ENCODE data around the gene RRAGB.

Gene RRAGB

DNA sequence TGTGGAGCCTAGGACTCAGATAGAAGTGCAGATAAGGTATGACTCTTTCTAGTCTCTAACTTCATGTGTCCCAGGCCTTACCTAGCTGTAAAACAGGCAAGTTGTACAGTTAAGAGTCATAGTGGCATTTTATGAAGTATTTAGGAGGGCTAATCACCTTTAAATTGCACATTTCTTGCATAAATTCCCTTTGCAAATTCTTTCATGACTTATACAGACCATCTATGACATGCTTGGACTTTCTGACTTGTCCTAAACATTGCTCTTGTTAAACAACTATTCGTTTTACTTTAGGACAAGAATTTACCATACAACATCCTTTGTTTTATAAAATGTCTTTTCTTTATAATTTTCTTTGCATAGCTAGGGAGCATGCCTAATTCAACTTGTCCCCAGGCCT is 7.8 kb upstream of the RRAGB start:
- TF ChIP-seq HDGF (IDR thresholded peaks at IDR 0.05; ENCODE audit: borderline replicate concordance) (no peak), ZNF384 (IDR thresholded peaks at IDR 0.05) (no peak), NFRKB (IDR thresholded peaks at IDR 0.05) (no peak), TARDBP (IDR thresholded peaks at IDR 0.05) (no peak), L3MBTL2 (conservative IDR thresholded peaks at IDR 0.05) (no peak), SP1 (IDR thresholded peaks at IDR 0.05) (no peak), CTBP1 (IDR thresholded peaks at IDR 0.05; ENCODE audit: borderline replicate concordance) (no peak)
- POLR2A ChIA-PET: no interaction called here
- DNase-seq (ENCODE audit: extremely low spot score): no peak
- CTCF ChIA-PET: no interaction called here

DNA sequence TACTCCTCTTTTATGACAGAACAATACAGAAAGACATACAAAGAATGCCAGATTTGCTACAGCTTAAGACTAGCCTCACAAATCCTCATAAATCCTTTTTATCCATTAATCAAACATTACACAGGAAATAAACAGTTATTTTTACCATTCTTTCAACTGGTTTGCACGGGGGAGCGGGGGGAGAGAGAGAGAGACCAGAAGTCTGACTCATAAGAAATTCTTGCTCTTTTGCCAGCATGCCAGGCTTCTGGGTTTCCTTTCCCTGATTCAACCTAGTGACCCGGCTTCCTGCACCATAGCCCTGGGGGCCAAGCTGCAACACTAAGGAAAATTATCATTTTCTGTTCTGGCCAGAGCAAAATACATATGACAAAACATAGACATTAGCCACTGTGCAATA is 6.8 kb upstream of the RRAGB start:
- POLR2A ChIA-PET: no interaction called here
- CTCF ChIA-PET: no interaction called here
- DNase-seq (ENCODE audit: extremely low spot score): no peak
- TF ChIP-seq, protein P1, sequence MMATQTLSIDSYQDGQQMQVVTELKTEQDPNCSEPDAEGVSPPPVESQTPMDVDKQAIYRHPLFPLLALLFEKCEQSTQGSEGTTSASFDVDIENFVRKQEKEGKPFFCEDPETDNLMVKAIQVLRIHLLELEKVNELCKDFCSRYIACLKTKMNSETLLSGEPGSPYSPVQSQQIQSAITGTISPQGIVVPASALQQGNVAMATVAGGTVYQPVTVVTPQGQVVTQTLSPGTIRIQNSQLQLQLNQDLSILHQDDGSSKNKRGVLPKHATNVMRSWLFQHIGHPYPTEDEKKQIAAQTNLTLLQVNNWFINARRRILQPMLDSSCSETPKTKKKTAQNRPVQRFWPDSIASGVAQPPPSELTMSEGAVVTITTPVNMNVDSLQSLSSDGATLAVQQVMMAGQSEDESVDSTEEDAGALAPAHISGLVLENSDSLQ (IDR thresholded peaks at IDR 0.05): no peak
- no peak for TF ChIP-seq ARNT (IDR thresholded peaks at IDR 0.05)
- TF ChIP-seq FOXK2 (IDR thresholded peaks at IDR 0.05): no peak
- no peak for TF ChIP-seq NFRKB (IDR thresholded peaks at IDR 0.05)
- no peak for TF ChIP-seq ZNF384 (IDR thresholded peaks at IDR 0.05)
- no peak for TF ChIP-seq SUZ12 (IDR thresholded peaks at IDR 0.05)
- no peak for TF ChIP-seq TARDBP (IDR thresholded peaks at IDR 0.05)
- TF ChIP-seq FOXM1 (IDR thresholded peaks at IDR 0.05; ENCODE audit: borderline replicate concordance): no peak
- TF ChIP-seq LEF1 (IDR thresholded peaks at IDR 0.05; ENCODE audit: borderline replicate concordance): no peak
- TF ChIP-seq BHLHE40 (IDR thresholded peaks at IDR 0.05; ENCODE audit: borderline replicate concordance): no peak
- no peak for TF ChIP-seq FOXA1 (IDR thresholded peaks at IDR 0.05)
- TF ChIP-seq HDGF (IDR thresholded peaks at IDR 0.05; ENCODE audit: borderline replicate concordance): no peak
- no peak for TF ChIP-seq SP1 (IDR thresholded peaks at IDR 0.05)

DNA sequence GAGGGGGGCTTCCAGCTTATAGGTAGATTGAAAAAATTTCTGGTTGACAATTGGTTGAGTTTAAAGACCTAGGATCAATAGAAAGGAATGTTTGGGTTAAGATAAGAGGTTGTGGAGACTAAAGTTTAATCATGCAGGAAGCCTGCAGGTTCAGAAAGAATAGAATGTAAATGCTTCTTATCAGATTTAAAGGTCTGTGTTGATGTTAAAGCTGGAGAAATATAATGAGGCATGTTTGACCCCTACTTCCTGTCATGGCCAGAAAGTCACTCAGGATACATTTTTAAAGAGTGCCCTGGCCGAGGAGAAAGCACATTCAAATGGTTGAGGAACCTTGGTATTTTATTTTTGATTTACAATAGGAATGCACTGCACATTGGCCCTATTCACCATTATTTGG is 3.9 kb upstream of the RRAGB start:
- CTCF ChIA-PET: no interaction called here
- TF ChIP-seq ZNF384 (IDR thresholded peaks at IDR 0.05) (no peak), FOXK2 (IDR thresholded peaks at IDR 0.05) (no peak), L3MBTL2 (conservative IDR thresholded peaks at IDR 0.05) (no peak), NFRKB (IDR thresholded peaks at IDR 0.05) (no peak), CTBP1 (IDR thresholded peaks at IDR 0.05; ENCODE audit: borderline replicate concordance) (no peak), TARDBP (IDR thresholded peaks at IDR 0.05) (no peak), FOXA1 (IDR thresholded peaks at IDR 0.05) (no peak), ELF4 (IDR thresholded peaks at IDR 0.05) (no peak), FOXM1 (IDR thresholded peaks at IDR 0.05; ENCODE audit: borderline replicate concordance) (no peak)
- TF ChIP-seq, protein P1 (IDR thresholded peaks at IDR 0.05): no peak
- no peak for DNase-seq (ENCODE audit: extremely low spot score)
- POLR2A ChIA-PET: no interaction called here

DNA sequence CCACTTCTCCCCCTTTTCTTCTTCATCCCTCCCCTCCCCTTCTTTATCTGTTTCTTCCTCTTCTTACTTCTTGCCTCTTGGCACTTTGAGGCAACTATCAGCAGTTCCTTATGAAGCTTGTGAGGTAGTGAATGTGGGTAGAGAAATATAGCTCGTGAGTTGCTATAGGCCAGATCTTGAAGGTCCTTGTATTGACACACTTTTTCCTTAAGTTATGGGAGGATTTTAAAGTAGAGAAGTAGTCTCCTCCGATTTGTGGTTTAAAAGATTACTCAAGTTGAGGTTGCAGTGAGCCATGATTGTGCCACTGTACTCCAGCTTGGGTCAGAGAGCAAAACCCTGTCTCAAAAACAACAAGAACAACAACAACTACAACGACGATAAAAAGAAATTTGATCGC is 3.4 kb upstream of the RRAGB start:
- no peak for DNase-seq (ENCODE audit: extremely low spot score)
- no peak for TF ChIP-seq L3MBTL2 (conservative IDR thresholded peaks at IDR 0.05)
- TF ChIP-seq CTBP1 (IDR thresholded peaks at IDR 0.05; ENCODE audit: borderline replicate concordance): no peak
- TF ChIP-seq SP1 (IDR thresholded peaks at IDR 0.05): no peak
- TF ChIP-seq FOXK2 (IDR thresholded peaks at IDR 0.05): no peak
- TF ChIP-seq NFRKB (IDR thresholded peaks at IDR 0.05): no peak
- no peak for TF ChIP-seq HDGF (IDR thresholded peaks at IDR 0.05; ENCODE audit: borderline replicate concordance)
- no peak for TF ChIP-seq LEF1 (IDR thresholded peaks at IDR 0.05; ENCODE audit: borderline replicate concordance)
- no peak for TF ChIP-seq ARNT (IDR thresholded peaks at IDR 0.05)
- no peak for TF ChIP-seq ELF4 (IDR thresholded peaks at IDR 0.05)
- no peak for TF ChIP-seq BHLHE40 (IDR thresholded peaks at IDR 0.05; ENCODE audit: borderline replicate concordance)
- CTCF ChIA-PET: no interaction called here
- POLR2A ChIA-PET: no interaction called here

DNA sequence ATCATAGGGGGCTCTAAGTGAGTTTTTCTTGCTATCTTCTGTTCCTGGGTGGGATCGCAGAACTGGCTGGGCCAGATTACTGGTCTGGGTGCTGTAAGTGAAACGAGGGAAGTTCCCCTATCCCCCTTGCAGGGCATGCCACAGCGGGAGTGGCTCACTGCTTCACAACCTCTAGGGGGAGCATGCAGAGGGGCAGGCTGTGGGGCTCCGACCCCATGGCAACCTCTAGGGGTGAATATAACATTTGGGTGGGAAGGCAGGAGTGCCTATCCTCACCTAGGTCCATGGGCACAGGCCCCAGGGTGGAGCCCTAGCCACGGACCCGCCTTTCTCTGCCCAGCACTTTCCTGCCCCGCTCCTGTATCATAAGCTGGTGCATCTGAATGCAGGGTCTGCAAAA is 1.7 kb upstream of the RRAGB start:
- POLR2A ChIA-PET: no interaction called here
- TF ChIP-seq FOXK2 (IDR thresholded peaks at IDR 0.05) (no peak), ARNT (IDR thresholded peaks at IDR 0.05) (no peak), FOXA1 (IDR thresholded peaks at IDR 0.05) (no peak), TARDBP (IDR thresholded peaks at IDR 0.05) (no peak), LEF1 (IDR thresholded peaks at IDR 0.05; ENCODE audit: borderline replicate concordance) (no peak), BHLHE40 (IDR thresholded peaks at IDR 0.05; ENCODE audit: borderline replicate concordance) (no peak), SP1 (IDR thresholded peaks at IDR 0.05) (no peak), ELF4 (IDR thresholded peaks at IDR 0.05) (no peak), L3MBTL2 (conservative IDR thresholded peaks at IDR 0.05) (no peak), NFRKB (IDR thresholded peaks at IDR 0.05) (no peak), ZNF384 (IDR thresholded peaks at IDR 0.05) (no peak), HDGF (IDR thresholded peaks at IDR 0.05; ENCODE audit: borderline replicate concordance) (no peak)
- TF ChIP-seq, protein P1 (IDR thresholded peaks at IDR 0.05): no peak

DNA sequence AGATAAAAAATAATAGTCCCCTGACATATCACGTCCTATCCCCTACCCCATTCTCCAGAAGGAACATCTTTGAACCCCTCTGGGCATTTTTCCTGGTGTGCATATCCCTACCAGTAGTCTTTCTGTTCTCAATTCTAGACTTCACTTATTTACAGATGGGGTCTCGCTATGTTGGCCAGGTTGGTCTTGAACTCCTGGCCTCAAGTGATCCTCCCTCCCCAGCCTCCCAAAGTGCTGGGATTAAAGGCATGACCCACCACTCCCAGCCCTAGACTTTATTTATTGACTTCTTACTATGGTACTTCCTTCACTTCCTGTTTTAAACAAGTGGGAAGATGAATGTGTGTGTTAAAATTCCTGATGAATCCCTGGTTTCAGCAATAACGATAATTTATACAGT is 612 bp upstream of the RRAGB start:
- ChIA-PET CTCF (interaction anchor here (1.0 kb wide), 1 partner anchor 532 kb away, joined by 4 read pairs; no protein-coding TSS in a partner anchor), POLR2A (interaction anchor here (0.8 kb wide), 1 partner anchor 28 kb away, joined by 3 read pairs; no protein-coding TSS in a partner anchor)
- no peak for TF ChIP-seq HDGF (IDR thresholded peaks at IDR 0.05; ENCODE audit: borderline replicate concordance)
- TF ChIP-seq, protein P1 (IDR thresholded peaks at IDR 0.05): no peak
- TF ChIP-seq FOXK2 (IDR thresholded peaks at IDR 0.05): no peak
- TF ChIP-seq TARDBP (IDR thresholded peaks at IDR 0.05): no peak
- TF ChIP-seq ELF4 (IDR thresholded peaks at IDR 0.05): no peak
- no peak for TF ChIP-seq CTBP1 (IDR thresholded peaks at IDR 0.05; ENCODE audit: borderline replicate concordance)
- no peak for TF ChIP-seq FOXM1 (IDR thresholded peaks at IDR 0.05; ENCODE audit: borderline replicate concordance)
- no peak for TF ChIP-seq BHLHE40 (IDR thresholded peaks at IDR 0.05; ENCODE audit: borderline replicate concordance)
- no peak for TF ChIP-seq SUZ12 (IDR thresholded peaks at IDR 0.05)
- no peak for TF ChIP-seq FOXA1 (IDR thresholded peaks at IDR 0.05)
- no peak for TF ChIP-seq NFRKB (IDR thresholded peaks at IDR 0.05)
- no peak for TF ChIP-seq LEF1 (IDR thresholded peaks at IDR 0.05; ENCODE audit: borderline replicate concordance)
- DNase-seq (ENCODE audit: extremely low spot score): no peak

More for the DNA sequence above, 1.7 kb upstream of the RRAGB start:
- CTCF ChIA-PET: no interaction called here
- no peak for DNase-seq (ENCODE audit: extremely low spot score)

Measured in HEK293T (cell line).